ENCODE data around the gene TMEM63A. TPM values are rescaled to one million over a fixed set of nuclear protein-coding genes. Genes with fewer than 3 reads are reported as not detected.

The TMEM63A gene
- total and polyA plus RNA-seq, 2 experiments from 2014 or later, result 19.3 to 37.0 TPM

- H3K27ac ChIP-seq, result no peak overlapping the region
- peaks cover 18% of the 10 kb centered on the region for H3K36me3 ChIP-seq
- peaks cover 5% of the 10 kb centered on the region for H3K4me1 ChIP-seq (ENCODE audit: low read depth)
- H3K9me3 ChIP-seq (ENCODE audit: low read depth), result no peaks in the 10 kb centered on the region
- H3K27me3 ChIP-seq, result no peaks in the 10 kb centered on the region
- no peak overlapping the region for H3K4me3 ChIP-seq
- no peak for TF ChIP-seq CTCF (IDR thresholded peaks at IDR 0.05; ENCODE audit: low read depth, low read length)
- no peak for DNase-seq (ENCODE audit: low read depth in 1 of 2, low spot score in 1 of 2)
Measured at GRCh38 chr1:225859151-225859550, 23.0 kb downstream of the TMEM63A start.

- TF ChIP-seq CTCF (IDR thresholded peaks at IDR 0.05; ENCODE audit: low read depth, low read length), result no peak
- H3K4me1 ChIP-seq (ENCODE audit: low read depth), result peaks cover 5% of the 10 kb centered on the region
- peaks cover 18% of the 10 kb centered on the region for H3K36me3 ChIP-seq
- no peak overlapping the region for H3K4me3 ChIP-seq
- no peaks in the 10 kb centered on the region for H3K9me3 ChIP-seq (ENCODE audit: low read depth)
- H3K27ac ChIP-seq, result no peak overlapping the region
- H3K27me3 ChIP-seq, result no peaks in the 10 kb centered on the region
- DNase-seq (ENCODE audit: low read depth in 1 of 2, low spot score in 1 of 2), result no peak
Measured at GRCh38 chr1:225857256-225857655, 24.9 kb downstream of the TMEM63A start.

- DNase-seq (ENCODE audit: low read depth in 1 of 2, low spot score in 1 of 2), result no peak
- peaks cover 10% of the 10 kb centered on the region for H3K36me3 ChIP-seq
- no peaks in the 10 kb centered on the region for H3K27me3 ChIP-seq
- TF ChIP-seq CTCF (IDR thresholded peaks at IDR 0.05; ENCODE audit: low read depth, low read length), result no peak
- no peak overlapping the region for H3K4me3 ChIP-seq
- H3K27ac ChIP-seq, result peak overlapping the region; percentile 51
- no peaks in the 10 kb centered on the region for H3K9me3 ChIP-seq (ENCODE audit: low read depth)
- H3K4me1 ChIP-seq (ENCODE audit: low read depth), result peaks cover 5% of the 10 kb centered on the region
Measured at GRCh38 chr1:225855503-225856300, 26.5 kb downstream of the TMEM63A start.

- no peaks in the 10 kb centered on the region for H3K27me3 ChIP-seq
- H3K36me3 ChIP-seq, result peaks cover 8% of the 10 kb centered on the region
- no peak for TF ChIP-seq CTCF (IDR thresholded peaks at IDR 0.05; ENCODE audit: low read depth, low read length)
- H3K9me3 ChIP-seq (ENCODE audit: low read depth), result no peaks in the 10 kb centered on the region
- no peak for DNase-seq (ENCODE audit: low read depth in 1 of 2, low spot score in 1 of 2)
- peaks cover 5% of the 10 kb centered on the region for H3K4me1 ChIP-seq (ENCODE audit: low read depth)
- no peak overlapping the region for H3K27ac ChIP-seq
- H3K4me3 ChIP-seq, result no peak overlapping the region
Measured at GRCh38 chr1:225853441-225853840, 28.7 kb downstream of the TMEM63A start.

GRCh38 chr1:225852413-225853124, 29.6 kb downstream of the TMEM63A start:
- Histone ChIP-seq H3K9me3 (ENCODE audit: low read depth) (no peaks in the 10 kb centered on the region), H3K4me1 (ENCODE audit: low read depth) (peaks cover 5% of the 10 kb centered on the region), H3K36me3 (peaks cover 8% of the 10 kb centered on the region), H3K27ac (no peak overlapping the region), H3K27me3 (no peaks in the 10 kb centered on the region), H3K4me3 (no peak overlapping the region)
- TF ChIP-seq CTCF (IDR thresholded peaks at IDR 0.05; ENCODE audit: low read depth, low read length), result no peak
- no peak for DNase-seq (ENCODE audit: low read depth in 1 of 2, low spot score in 1 of 2)

Data from cardiac muscle cell (in vitro differentiated cells and primary cell).